NCI-H82 (cell line): ENCODE results near the gene SGIP1.
"Not testable (repeated sequence)": the region's sequence is repeated elsewhere in the genome, so short reads cannot be mapped to it uniquely, and the experiment has no call there.

Source experiments
- DNase-seq: peaks from one replicate; lab custom pipeline; 2025; lab: John Stamatoyannopoulos, UW

Gene SGIP1

GRCh38 chr1:66731170-66731865, 197.4 kb downstream of the SGIP1 start:
- no peak for DNase-seq

GRCh38 chr1:66732407-66733166, 198.6 kb downstream of the SGIP1 start:
- no peak for DNase-seq

GRCh38 chr1:66733348-66734017, 199.5 kb downstream of the SGIP1 start:
- peak; percentile 17 for DNase-seq

- DNase-seq = not testable (repeated sequence)
Measured at GRCh38 chr1:66734531-66734930, 200.6 kb downstream of the SGIP1 start.

GRCh38 chr1:66737836-66738235, 203.9 kb downstream of the SGIP1 start:
- DNase-seq = no peak

- DNase-seq = no peak
Measured at GRCh38 chr1:66739401-66740157, 205.6 kb downstream of the SGIP1 start.

GRCh38 chr1:66745451-66745850, 211.5 kb downstream of the SGIP1 start:
- DNase-seq = no peak

GRCh38 chr1:66747501-66747900, 213.5 kb downstream of the SGIP1 start:
- DNase-seq = no peak

GRCh38 chr1:66750577-66750976, 216.6 kb downstream of the SGIP1 start:
- no peak for DNase-seq

- DNase-seq = no peak
Measured at GRCh38 chr1:66751160-66751559, 217.2 kb downstream of the SGIP1 start.

- DNase-seq = no peak
Measured at GRCh38 chr1:66752000-66752592, 218.1 kb downstream of the SGIP1 start, which contains the start of gene DYNLT5. Gene DYNLT5, plus strand, starts transcription at chr1:66752459. Its CDS starts 2,200 bp downstream, at chr1:66754659.

GRCh38 chr1:66752671-66753371, 218.9 kb downstream of the SGIP1 start:
- no peak for DNase-seq

- DNase-seq = no peak
Measured at GRCh38 chr1:66757722-66758240, 223.8 kb downstream of the SGIP1 start.

- DNase-seq = peak; percentile 65
Measured at GRCh38 chr1:66758241-66758755, 224.3 kb downstream of the SGIP1 start.

- DNase-seq = no peak
Measured at GRCh38 chr1:66760506-66760905, 226.6 kb downstream of the SGIP1 start.

- no peak for DNase-seq
Measured at GRCh38 chr1:66761221-66761620, 227.3 kb downstream of the SGIP1 start.

- peak; percentile 74 for DNase-seq
Measured at GRCh38 chr1:66764994-66765578, 231.1 kb downstream of the SGIP1 start.

- DNase-seq = no peak
Measured at GRCh38 chr1:66767626-66768025, 233.7 kb downstream of the SGIP1 start.

GRCh38 chr1:66768965-66769364, 235.0 kb downstream of the SGIP1 start:
- no peak for DNase-seq
